Renal pelvis (tissue), 4 donors: ENCODE measurements around the gene TFAP2B. TPM values are rescaled to one million over a fixed set of nuclear protein-coding genes. Genes with fewer than 3 reads are reported as not detected.

Source experiments
- DNase-seq: peaks from one replicate; pipeline ENCODE4 v3.0.0-alpha.2; 2013
- polyA plus RNA-seq, 3 donors: library from polyadenylated mRNA; unstranded; fragments of 120-200 nt; gene quantifications; one replicate each; pipeline ENCODE4 v1.2.1, GENCODE V29; 2013; ENCODE audit not compliant: insufficient read length in 3 of 3

The TFAP2B gene
- polyA plus RNA-seq, 3 donors = 11.8 to 17.1 (median 12.2) TPM

DNA sequence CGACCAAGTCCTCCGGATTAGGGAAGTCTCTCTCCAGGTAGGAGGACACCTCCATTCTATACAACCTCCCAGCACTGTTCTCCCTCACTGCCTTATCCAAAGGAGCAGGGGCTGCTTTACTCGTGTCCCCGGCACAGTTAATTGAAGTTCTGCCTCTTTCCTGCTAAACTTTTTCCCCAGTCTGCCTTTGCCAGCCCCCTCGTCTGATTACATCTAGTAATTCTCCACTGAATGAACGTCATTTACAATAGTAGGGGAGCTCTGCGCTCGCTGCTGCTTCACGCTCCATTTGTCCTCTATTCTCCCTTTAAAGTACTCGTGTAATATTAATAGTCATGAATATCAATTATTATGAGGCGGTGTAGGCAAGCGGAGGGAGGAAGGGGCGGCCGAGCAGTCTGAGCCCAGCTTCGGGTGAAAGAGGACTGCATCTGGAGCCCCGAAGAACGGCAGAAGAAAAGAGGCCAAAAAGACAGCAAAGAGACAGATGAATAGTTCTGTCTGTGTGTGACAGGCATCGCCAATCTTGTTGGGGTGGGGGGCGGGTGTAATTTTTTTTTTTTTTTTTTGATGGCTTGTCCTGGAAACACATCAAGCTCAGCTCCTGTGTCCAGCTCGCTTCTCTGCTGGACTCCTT lies 2.9 kb downstream of the TFAP2B start:
- no peak for DNase-seq

DNA sequence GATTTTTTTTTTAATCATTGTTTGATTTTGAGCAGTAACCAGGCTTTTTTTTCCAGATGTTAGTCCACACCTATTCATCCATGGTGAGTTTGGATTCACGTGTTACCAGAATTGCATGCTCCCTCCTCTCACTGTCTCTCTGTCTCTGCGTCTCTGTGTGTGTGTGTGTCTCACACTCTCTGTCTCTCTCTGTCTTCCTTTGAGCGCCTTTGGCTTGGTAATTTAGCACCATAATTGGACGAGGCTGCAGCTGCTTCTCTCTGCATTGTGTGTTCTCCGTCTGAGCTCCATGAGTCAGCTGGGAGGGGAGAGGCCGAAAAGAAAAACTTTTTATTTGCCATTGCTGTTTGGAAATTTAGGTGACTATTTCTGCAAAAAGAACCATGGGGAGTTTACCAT lies 3.4 kb downstream of the TFAP2B start:
- DNase-seq = no peak

DNA sequence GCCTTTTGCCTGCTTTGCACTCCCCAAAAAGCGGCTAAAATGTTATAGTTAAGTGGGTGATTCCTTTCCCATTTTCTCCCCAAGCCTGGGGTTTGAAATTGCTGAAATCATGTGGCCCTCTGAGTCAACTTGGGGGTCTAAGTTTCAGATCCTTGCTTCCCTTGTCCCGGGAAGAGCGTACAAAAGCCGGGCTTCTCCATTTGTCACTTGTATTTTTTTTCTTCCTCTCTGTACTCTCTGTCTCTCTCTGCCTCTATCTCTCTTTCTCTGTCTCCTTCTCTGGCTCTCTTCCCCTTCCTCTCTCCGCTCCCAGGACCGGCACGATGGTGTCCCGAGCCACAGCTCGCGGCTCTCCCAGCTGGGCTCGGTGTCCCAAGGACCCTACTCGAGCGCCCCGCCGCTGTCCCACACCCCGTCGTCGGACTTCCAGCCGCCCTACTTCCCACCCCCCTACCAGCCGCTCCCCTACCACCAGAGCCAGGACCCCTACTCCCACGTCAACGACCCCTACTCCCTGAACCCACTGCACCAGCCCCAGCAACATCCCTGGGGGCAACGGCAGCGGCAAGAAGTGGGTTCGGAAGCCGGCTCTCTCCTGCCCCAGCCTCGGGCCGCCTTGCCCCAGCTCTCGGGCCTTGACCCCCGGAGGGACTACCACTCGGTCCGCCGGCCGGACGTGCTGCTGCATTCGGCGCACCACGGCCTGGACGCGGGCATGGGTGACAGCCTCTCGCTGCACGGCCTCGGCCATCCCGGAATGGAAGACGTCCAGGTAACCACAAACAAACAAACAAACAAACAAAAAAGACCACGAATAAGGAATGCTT lies 4.6 kb downstream of the TFAP2B start:
- no peak for DNase-seq

DNA sequence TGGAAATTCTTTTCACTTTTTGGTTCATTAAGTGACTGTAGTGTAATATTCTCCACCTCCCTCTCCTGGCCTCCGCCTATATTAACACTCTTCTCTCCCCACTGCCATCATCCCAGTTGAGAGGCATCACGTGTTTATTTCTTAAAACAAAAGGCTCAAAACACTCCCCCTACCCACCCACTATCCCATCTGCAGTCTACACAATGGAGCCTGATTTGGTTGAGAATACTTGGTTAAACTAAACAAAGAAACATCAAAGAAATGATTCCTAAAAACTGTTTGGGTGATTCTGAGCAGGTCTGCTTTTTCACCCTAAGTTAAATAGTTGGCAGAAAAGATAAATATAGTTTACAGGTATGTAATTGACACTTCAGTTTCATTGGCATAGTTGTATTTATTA lies 5.9 kb downstream of the TFAP2B start:
- no peak for DNase-seq

DNA sequence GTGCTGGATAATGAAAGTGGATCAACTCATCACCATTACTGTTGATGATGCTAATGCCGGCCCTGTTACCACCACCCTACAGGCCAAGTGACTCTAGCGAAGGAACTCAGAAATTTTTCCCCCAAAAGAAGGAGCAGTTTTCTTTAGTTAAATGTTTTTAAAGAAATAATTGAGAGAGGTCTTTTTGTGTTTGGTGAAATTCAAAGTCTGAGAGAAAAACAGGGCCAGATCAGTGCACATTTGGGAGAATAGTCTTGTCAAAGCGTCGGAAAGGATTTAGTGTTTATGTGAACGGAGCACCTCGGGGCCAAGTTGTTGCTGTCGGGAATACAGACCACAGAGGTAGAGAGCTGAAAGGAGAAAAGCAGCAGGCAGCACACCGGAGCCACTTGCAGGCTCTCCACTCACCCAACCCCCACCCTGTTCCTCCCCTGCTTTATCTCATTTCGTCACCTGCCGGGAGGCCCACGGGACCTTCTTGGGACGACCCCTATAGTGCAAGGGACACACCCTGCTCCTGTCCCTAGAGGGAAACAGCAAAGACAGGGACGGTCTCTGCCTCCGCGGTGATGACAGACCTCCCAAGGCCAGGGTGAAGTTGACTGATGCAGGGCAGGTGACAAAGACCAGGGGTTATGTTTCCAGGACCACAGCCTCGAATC lies 6.8 kb downstream of the TFAP2B start:
- no peak for DNase-seq

DNA sequence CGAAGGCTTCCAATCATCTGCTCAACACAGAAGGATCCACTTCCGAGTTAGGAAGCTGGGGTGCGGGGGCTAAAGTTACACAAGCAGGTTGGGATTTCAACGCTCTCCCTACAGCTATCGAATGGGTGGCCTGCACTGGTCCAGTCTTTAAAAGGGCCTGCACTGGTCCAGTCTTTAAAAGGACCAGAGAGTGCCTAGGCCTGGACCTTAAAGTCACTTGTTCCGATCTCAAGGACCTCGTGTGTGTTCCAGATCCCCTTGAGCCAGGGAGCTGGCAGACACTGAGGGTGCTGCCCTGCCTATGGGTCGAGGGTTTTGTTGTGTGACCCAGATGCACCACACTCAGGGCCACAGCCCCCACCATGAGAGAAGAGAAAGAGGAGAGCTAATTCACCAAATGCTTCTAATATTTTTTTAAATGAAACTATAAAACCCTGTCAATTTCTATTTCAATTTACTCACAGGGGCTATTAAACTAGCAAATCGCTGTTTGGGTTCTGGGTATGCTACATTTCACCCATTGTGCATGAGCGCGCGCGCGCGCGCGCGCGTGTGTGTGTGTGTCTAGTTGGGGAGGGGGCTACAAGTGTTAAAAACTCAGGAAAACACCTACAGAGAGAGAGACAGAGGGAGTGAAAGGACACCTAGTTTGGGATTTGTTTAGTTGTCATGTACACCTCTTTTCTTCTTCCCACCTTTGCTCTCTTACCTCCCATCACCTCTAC lies 7.5 kb downstream of the TFAP2B start:
- DNase-seq = no peak

DNA sequence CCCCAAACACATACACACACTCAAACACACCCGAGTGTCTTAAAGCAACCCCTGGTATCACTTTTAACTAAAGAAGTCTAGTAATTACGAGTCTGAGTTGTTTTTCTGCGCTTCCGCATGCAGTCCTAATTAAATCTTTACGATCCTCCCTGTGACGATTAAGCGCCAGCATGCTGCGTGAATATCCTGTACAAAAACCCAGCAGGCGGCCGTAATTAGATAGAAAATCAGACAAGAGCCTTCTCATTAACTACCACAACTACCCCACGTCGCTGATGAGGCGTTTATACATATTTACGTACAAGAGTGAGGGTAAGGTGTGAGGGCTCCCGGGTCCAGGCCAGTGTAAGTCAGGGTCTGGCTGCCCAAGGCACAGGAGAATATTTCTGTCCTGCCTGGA lies 8.1 kb downstream of the TFAP2B start:
- no peak for DNase-seq

DNA sequence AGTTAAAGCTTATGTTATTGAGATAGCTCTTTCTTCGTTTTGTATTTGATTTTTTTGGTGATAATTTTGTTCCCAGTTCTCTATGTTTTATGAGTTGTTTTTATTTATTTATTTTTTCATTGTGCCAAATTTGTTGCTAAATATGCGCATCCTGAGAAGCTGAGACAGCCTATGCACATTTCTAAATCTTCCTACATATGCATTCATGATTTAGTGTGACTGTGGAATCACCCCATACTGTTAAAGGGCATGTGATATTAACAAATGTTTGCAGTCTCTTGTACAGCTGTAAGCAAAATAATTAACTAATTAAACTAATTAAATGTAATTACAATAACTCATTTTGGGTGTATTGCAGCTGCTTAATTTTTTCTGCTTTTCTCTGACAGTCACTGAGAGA lies 10.4 kb downstream of the TFAP2B start:
- no peak for DNase-seq

DNA sequence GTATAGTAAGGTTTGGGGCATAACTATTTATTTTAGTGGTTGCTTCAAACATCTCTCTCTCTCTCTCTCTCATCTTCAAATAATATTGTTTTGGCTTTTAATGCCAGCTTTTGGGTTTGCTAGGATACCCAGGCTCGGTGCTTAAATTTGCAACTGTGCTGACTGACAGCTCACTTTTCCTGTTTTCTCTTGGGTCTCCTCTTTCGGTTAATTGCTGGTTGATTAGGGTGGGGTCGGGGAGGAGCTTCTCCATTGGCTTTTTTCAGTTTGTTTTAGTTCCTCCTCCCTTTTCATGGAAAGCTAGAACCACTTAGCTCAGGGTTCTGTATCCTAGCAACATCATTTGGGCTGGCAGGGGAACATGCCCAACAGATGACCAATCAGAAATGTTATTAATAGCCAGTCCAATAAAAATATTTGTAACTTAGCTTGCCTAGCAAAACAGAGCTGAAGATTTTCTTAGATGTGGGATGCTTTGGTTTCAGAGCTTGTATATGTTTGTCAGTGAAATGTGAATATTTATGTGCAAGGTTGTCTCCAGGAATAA lies 11.3 kb downstream of the TFAP2B start:
- no peak for DNase-seq

DNA sequence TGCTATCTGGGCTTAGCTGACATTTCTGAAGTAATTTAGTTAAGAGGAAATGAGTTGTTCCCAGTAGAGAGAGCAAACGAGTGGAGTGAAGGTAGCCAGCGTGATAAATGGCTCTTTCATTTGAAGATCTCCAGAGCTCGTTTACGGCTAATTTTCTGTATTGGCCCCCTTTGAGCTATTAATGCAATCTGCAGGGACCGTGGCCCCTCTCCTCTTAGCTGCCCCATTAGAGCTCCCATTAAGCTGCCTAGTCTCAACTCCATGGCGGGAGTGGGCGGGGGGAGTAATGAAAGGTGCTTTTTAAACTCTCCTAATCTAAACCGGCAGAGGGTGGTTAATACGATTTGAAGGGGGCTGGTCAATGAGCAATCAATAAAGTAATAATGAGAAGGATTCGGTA lies 12.5 kb downstream of the TFAP2B start:
- no peak for DNase-seq

DNA sequence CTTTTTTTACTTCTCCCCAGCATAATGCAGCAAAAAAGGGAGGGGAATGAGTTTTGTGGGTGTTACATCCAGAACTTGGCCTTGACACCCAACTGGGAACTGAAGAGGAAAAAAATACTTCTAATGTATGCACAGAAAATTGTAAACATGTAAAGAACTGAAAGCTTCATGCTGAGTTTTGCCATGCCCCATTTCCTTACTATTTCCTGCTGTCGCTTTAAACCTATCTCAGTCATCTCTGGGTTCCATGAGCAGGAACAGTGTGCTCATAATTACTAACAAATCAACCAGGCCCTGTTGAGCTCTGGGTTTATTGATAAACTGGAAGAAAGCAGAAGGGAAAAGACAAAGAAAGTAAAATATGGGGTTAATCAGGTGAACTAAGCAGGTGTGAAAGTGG lies 14.2 kb downstream of the TFAP2B start:
- no peak for DNase-seq

DNA sequence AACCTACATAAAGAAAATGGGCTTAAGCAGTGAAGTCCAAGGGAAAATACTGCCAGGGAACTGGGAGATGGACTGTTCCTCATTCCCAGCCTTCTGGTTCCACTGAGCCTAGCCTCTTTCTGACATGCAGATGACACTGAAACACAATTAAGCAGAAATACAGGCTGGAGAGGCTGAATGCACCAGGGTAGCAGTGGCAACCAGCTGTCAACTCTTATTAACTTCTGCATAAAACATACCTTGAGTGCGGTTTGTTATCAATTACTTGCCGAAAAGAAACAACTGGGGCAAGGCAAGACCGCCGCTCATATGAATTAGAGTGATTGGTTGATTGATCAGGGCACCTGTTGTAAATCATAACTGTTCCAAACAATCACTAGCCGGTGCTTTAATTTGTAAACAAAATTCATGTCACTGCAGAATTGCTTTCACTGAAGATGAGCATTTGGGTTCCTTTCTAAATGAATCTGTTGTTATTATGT lies 16.3 kb downstream of the TFAP2B start:
- no peak for DNase-seq

DNA sequence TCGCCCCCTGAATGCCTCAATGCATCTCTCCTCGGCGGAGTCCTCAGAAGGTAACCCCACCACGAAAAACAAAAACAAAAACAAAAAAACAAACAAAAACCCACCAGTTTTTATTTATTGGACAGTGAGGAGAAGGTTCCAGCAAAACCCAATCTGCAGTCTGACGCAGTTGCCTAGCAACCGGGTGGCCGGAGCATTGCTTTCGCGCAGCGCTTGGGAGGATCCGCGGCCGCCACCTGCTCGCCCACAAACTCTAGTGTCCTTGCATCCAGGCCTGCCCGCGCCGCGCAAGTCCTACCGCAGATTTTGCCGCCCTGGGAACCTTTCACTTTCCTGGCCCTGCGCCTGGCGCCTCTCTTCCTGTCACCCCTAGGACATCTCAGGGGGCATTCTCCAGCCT lies 17.6 kb downstream of the TFAP2B start:
- no peak for DNase-seq

DNA sequence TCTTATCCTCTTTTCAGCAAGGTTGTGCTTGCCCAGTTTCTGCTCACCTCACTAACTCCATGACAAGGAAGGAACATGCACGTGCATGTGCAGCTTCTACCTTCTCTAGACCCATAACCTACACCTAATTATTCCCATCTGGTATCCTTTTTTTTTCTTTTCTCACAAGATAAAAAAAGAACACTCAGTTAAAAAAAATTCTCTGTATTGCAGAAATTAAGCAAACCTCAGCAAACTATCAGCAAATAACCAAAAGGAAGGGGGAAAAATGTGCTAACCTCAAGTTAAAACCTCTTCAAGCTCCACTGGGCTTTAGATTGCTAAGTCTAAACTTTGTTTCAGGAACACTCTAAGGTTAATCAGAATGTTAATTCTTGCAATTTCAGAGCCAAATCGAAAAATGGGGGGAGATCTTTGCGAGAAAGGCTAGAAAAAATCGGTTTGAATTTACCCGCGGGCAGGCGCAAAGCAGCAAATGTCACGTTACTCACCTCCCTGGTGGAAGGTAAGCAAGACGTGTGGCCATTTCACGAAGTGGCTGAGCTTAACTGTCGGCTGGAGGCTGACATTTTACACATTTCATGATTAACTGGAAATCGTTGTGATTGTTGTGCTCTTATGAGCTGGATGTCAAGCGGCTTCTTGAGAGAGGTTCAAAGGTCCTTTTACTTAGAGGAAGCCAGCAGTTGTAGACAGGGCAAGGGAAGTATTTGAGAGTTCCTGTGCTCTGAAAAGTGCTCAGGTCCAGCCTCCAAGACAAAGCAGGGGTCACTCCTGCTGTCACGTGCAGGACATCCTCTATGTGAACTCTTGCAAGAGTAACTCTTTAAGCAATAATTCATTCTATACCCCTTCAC lies 19.1 kb downstream of the TFAP2B start:
- no peak for DNase-seq

DNA sequence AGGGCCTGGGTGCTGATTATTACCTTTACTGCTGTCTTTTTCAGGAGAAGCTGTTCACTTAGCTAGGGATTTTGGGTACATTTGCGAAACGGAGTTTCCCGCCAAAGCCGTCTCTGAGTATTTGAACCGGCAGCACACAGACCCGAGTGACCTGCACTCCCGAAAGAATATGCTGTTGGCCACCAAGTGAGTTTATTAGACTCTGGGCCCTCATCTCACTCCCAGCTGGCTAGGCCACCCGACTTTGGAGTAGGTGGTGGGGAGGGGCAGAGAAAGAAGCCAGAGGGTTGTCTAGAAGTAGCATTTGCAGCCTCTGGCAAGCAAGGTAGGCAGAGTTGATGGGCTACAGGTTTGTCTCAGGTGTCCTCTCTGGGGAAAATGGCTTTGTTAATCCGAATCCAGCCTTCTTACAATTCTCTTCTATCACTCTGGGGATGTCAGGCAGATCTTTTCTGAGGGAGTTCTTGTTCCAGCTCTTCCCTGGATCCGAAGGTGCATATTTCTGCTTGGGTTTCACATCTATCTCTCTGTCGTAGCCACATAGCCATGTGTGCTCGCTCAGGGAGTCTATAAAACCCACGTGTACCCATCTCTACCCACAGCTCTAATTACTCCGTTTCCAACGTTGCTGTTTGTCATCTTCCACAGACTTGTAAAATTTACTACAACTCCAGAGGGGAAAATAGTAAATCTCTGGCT lies 21.6 kb downstream of the TFAP2B start:
- DNase-seq = no peak

DNA sequence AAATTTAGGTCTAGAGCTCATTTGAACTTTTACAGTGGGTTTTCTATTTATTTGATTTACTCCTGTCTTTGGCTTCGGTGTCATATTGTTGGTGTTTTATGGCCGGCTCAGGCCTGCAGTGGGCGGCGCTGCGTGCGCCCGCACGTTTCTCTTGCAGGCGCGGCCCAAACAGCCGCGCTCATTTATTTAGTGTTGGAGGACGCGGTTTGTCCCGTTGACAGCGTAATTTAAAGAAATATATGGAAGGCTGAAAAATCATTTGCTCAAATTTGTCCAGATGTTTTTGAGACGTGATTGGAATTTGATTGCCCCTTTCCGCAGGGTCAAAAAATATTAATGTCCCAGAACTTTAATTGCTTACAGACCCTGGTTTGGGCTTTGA lies 22.1 kb downstream of the TFAP2B start:
- no peak for DNase-seq

DNA sequence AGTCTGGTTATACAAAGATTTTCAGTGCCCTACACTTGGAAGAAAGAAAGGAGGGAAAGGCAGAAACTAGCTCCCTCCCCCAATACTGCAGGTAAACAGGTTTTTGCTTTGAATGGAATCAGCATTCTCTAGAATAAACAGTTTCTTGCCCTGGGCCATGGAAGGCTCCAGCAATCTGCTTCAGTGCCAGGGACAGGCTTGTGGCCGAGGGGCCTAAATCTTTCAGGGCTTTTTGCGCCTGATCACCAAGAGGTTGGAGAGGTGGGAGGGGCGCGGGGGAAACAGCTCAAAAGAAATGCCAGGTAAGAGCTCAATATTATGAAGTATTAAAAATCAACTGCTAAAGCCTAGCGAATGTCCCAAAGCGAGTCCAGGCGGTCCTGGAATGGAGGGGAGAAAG lies 23.8 kb downstream of the TFAP2B start:
- DNase-seq = no peak

DNA sequence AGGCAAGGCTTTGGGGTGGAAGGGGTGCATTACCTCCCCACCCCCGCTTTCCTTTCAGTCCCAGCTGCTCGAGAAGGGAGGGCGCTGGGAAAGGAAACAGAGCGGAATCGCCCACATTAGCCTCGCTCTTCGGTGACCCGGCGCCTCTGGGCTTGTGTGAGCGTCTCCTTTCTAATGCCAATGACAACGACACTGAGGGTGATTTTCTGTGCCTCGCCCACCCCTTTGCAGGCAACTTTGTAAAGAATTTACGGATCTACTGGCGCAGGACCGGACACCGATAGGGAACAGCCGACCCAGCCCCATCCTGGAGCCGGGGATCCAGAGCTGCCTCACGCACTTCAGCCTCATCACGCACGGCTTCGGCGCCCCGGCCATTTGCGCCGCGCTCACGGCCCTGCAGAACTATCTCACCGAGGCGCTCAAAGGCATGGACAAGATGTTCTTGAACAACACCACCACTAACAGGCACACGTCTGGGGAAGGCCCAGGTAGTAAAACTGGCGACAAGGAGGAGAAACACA lies 24.3 kb downstream of the TFAP2B start:
- DNase-seq = no peak

DNA sequence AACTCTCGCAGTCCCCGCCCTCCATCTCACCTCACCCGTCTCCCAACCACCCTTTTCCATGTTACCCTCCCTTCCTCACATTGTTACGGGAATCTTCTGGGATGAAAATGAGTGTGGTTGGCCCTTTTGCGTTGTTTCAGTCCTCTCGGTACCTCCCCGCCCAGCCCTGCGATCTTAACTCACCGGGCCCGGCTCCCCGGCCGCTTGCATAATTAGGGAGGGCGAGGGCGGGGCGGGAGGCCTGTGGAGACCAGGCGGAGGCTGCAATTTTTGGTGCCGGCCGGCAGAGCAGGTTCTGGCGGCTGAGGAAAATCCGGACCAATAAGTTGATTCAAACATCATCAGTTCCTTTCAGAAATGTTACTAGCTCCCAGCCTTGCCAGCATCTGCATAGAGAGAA lies 25.2 kb downstream of the TFAP2B start:
- DNase-seq = no peak

DNA sequence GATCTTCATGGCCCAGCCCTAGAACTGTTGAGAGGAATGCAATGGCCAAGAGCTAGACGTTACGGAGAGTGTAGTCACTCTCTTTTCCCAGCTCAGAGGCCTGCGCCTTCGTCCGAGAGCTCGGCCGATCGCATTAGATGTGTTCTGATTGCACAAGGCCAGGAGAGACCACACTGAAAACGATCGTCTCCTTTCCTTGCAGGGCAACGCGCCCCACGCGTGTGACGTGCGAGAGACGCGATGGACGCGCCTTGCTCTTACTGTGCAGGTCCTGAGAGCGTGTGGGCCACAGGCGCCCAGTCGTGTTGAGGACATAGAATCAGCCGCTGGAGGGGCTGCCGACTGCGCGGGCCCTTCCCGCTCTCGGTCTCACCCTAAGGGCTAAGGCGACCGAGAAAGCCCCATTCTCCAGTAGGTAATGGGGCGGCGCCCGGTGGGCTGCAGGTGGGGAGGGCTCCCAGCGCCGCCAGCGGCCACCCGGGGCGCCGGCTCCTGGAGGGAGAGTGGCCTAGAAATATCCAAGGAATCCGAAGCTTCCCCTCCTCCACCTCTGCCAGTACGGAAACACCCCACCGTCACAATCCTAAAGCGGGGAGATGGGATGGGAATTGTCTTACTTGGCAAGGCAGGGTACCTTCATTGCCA lies 26.9 kb downstream of the TFAP2B start:
- DNase-seq = no peak
